HepG2 (cell line): ENCODE results near the gene CGREF1. TPM values are rescaled to one million over a fixed set of nuclear protein-coding genes. Genes with fewer than 3 reads are reported as not detected.

Source experiments
- AKAP8 ChIP-seq: sonication (generic); formaldehyde crosslinking; IDR thresholded peaks from 2 replicates; pipeline ENCODE4 v1.5.1; 2020; ENCODE audit warnings: mild to moderate bottlenecking, missing genetic modification reagents
- ARNT2 ChIP-seq: sonication (generic); formaldehyde crosslinking; IDR thresholded peaks from 2 replicates; pipeline ENCODE4 v1.8.0; 2022; ENCODE audit warnings: mild to moderate bottlenecking, low read depth, missing genetic modification reagents, moderate library complexity
- EEA1 ChIP-seq: sonication (generic); formaldehyde crosslinking; IDR thresholded peaks from 2 replicates; pipeline ENCODE4 v1.5.1; 2020; ENCODE audit warnings: mild to moderate bottlenecking, missing genetic modification reagents, borderline replicate concordance
- FOXA3 ChIP-seq: IDR thresholded peaks from 2 replicates; pipeline ENCODE4 v1.6.1; 2016; ENCODE audit warnings: missing genetic modification reagents, missing compliant biosample characterization
- FOXC1 ChIP-seq: sonication (generic); formaldehyde crosslinking; IDR thresholded peaks from 2 replicates; pipeline ENCODE4 v1.8.0; 2022; ENCODE audit warnings: mild to moderate bottlenecking, missing genetic modification reagents, borderline replicate concordance
- NCOR1 ChIP-seq: fragments of 200-600 bp; sonication (generic); IDR thresholded peaks from 2 replicates; pipeline ENCODE4 v1.7.0; 2017; ENCODE audit warnings: antibody characterized with exemption, low read length, borderline replicate concordance
- PHF21A ChIP-seq: sonication (generic); formaldehyde crosslinking; IDR thresholded peaks from 2 replicates; pipeline ENCODE4 v1.5.0; 2020; ENCODE audit warnings: mild to moderate bottlenecking, missing genetic modification reagents
- RFX1 ChIP-seq: fragments of 450-650 bp; IDR thresholded peaks from 2 replicates; pipeline ENCODE4 v1.6.1; 2017
- RFX3 ChIP-seq: IDR thresholded peaks from 2 replicates; pipeline ENCODE4 v1.6.1; 2016; ENCODE audit warnings: missing biosample characterization, missing genetic modification reagents
- SNAPC2 ChIP-seq: sonication (generic); formaldehyde crosslinking; IDR thresholded peaks from 2 replicates; pipeline ENCODE4 v1.8.1; 2022; ENCODE audit warnings: mild to moderate bottlenecking, missing genetic modification reagents
- SOX6 ChIP-seq, 2 experiments: fragments of 450-650 bp in 1 of 2; sonication (generic) in 1 of 2; formaldehyde crosslinking in 1 of 2; IDR thresholded peaks; 2 replicates each; pipeline versions ENCODE4 v1.4.0 to v1.6.1; 2017 to 2020; ENCODE audit warnings: antibody characterized with exemption in 1 of 2, mild to moderate bottlenecking in 1 of 2, missing genetic modification reagents in 1 of 2
- TRIM24 ChIP-seq: sonication (generic); formaldehyde crosslinking; IDR thresholded peaks from 2 replicates; pipeline ENCODE4 v1.8.0; 2022; ENCODE audit warnings: mild to moderate bottlenecking, missing genetic modification reagents
- ZFP90 ChIP-seq: sonication (generic); formaldehyde crosslinking; IDR thresholded peaks from 2 replicates; pipeline ENCODE4 v1.8.0; 2022; ENCODE audit warnings: missing genetic modification reagents, mild to moderate bottlenecking, inconsistent platforms, borderline replicate concordance
- ZNF547 ChIP-seq: sonication (generic); formaldehyde crosslinking; IDR thresholded peaks from 2 replicates; pipeline ENCODE4 v1.5.1; 2020; ENCODE audit warnings: mild to moderate bottlenecking, missing genetic modification reagents
- ZNF572 ChIP-seq: sonication (generic); formaldehyde crosslinking; IDR thresholded peaks from 2 replicates; pipeline ENCODE4 v1.5.1; 2020; ENCODE audit warnings: mild to moderate bottlenecking, missing genetic modification reagents
- ZNF703 ChIP-seq: sonication (generic); formaldehyde crosslinking; IDR thresholded peaks from 2 replicates; pipeline ENCODE4 v1.5.1; 2020; ENCODE audit warnings: missing genetic modification reagents, mild to moderate bottlenecking, moderate library complexity, borderline replicate concordance
- polyA plus RNA-seq, 8 experiments: library from polyadenylated mRNA; depleted of rRNA in 3 of 8; stranded (reverse) in 7 of 8; unstranded in 1 of 8; fragments of >200 nt; fragmentation: Illumina TruSeq in 4 of 8; extraction: Trizol in 4 of 8; gene quantifications; 2 replicates each; pipeline versions ENCODE4 v1.2.1 to v1.2.3, GENCODE V29; 2011 to 2016; ENCODE audit warnings: low read depth in 4 of 8, missing spikeins in 1 of 8, mixed read lengths in 1 of 8; ENCODE audit not compliant: insufficient read depth in 1 of 8
- total RNA-seq, 5 experiments: library from RNA; depleted of rRNA; stranded (reverse); fragments of >200 nt; fragmentation: Illumina TruSeq; extraction: Trizol; gene quantifications; 2 replicates each; pipeline ENCODE4 v1.2.3, GENCODE V29; 2016; ENCODE audit warnings: low read depth in 1 of 5
- TF ChIP-seq, protein P1 (sequence below): sonication (generic); formaldehyde crosslinking; IDR thresholded peaks from 2 replicates; pipeline ENCODE4 v1.5.1; 2020; ENCODE audit warnings: mild to moderate bottlenecking, missing genetic modification reagents
- TF ChIP-seq, protein P2 (sequence below): sonication (generic); formaldehyde crosslinking; IDR thresholded peaks from 2 replicates; pipeline ENCODE4 v1.8.1; 2023; ENCODE audit warnings: missing genetic modification reagents, inconsistent platforms, borderline replicate concordance
- TF ChIP-seq, protein P3 (sequence below): IDR thresholded peaks from 2 replicates; pipeline ENCODE4 v1.6.1; 2016
- TF ChIP-seq, protein P4 (sequence below): sonication (generic); formaldehyde crosslinking; IDR thresholded peaks from 2 replicates; pipeline ENCODE4 v1.4.0; 2020; ENCODE audit warnings: missing genetic modification reagents, borderline replicate concordance

Gene CGREF1
- total and polyA plus RNA-seq, 2 of the 13 experiments (the other 11 are each of a cell fraction or from before 2014, with no cell fraction given): 13.9 to 23.4 TPM

DNA sequence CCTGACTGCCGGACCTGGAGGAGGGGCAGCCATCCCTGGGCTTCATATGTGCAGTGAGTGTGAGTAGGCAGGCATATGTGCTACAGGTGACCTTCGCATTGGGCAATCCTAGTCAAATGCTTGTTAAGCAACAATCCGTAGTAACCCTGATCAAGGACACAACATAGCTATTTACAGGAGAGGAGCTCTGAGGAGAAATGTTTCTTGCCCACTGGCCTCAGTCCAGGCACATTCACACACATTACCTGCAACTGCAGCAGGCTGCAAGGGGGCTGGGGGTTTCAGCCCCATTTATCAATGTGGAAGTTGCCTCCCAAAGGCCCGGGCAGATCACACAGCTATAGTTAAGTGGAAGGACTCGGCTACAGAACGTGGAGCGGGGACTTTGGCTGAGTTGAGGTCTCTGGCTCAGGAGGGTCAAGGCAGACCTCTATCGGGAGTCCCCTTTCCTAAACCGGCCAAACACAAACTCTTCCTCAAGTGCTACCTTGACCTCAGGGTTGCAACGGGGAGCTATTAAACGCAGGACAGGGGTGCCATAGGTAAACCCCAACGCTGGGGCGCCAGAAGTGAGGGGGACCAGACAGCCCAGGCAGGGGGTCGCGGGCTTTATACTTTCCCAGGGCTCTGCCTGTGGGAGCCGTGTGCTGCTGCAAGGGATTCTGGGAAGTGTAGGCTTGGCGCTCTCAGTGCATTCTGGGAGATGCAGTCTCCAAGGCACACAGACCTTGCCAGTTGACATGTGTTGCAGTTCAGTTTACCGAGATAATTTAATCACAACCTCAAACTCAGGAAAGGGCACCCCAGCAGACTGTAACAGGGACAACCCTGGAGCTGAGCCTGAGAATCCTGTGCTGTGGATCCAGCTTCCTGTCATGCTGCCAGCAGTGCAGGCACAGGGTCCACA, 22.9 kb downstream of the CGREF1 start (continued):
- TF ChIP-seq, protein P1, sequence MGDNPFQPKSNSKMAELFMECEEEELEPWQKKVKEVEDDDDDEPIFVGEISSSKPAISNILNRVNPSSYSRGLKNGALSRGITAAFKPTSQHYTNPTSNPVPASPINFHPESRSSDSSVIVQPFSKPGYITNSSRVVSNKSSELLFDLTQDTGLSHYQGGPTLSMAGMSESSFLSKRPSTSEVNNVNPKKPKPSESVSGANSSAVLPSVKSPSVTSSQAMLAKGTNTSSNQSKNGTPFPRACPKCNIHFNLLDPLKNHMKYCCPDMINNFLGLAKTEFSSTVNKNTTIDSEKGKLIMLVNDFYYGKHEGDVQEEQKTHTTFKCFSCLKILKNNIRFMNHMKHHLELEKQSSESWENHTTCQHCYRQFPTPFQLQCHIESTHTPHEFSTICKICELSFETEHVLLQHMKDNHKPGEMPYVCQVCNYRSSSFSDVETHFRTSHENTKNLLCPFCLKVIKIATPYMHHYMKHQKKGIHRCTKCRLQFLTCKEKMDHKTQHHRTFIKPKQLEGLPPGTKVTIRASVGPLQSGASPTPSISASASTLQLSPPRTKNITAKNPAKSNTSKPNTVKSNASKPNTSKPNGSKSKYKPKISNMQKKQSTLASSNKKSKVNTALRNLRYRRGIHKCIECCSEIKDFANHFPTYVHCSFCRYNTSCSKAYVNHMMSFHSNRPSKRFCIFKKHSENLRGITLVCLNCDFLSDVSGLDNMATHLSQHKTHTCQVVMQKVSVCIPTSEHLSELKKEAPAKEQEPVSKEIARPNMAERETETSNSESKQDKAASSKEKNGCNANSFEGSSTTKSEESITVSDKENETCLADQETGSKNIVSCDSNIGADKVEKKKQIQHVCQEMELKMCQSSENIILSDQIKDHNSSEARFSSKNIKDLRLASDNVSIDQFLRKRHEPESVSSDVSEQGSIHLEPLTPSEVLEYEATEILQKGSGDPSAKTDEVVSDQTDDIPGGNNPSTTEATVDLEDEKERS: peak; percentile 54; the same call in 1 of the 2 replicates
- TF ChIP-seq ARNT2 (peak; percentile 79), SNAPC2 (CRISPR knock-in tag) (peak; percentile 76), RFX1 (no peak), FOXA3 (CRISPR knock-in tag) (peak; percentile 97), EEA1 (CRISPR knock-in tag) (no peak), FOXC1 (CRISPR knock-in tag) (peak; percentile 97), TRIM24 (peak; percentile 45; the same call in 1 of the 2 replicates), ZNF572 (CRISPR knock-in tag) (peak; percentile 79; the same call in 1 of the 2 replicates), ZFP90 (CRISPR knock-in tag) (peak; percentile 66; the same call in 1 of the 2 replicates), NCOR1 (peak; percentile 84; the same call in 1 of the 2 replicates), RFX3 (CRISPR knock-in tag) (peak; percentile 51; the same call in 1 of the 2 replicates), PHF21A (CRISPR knock-in tag) (peak; percentile 91), AKAP8 (CRISPR knock-in tag) (no peak), ZNF547 (CRISPR knock-in tag) (peak; percentile 82), ZNF703 (CRISPR knock-in tag) (no peak; the same call in 1 of the 2 replicates), SOX6 (IDR thresholded peaks at IDR 0.05) (no peak), SOX6 (CRISPR knock-in tag; IDR thresholded peaks at IDR 0.05) (peak; percentile 94)
- TF ChIP-seq, protein P2, sequence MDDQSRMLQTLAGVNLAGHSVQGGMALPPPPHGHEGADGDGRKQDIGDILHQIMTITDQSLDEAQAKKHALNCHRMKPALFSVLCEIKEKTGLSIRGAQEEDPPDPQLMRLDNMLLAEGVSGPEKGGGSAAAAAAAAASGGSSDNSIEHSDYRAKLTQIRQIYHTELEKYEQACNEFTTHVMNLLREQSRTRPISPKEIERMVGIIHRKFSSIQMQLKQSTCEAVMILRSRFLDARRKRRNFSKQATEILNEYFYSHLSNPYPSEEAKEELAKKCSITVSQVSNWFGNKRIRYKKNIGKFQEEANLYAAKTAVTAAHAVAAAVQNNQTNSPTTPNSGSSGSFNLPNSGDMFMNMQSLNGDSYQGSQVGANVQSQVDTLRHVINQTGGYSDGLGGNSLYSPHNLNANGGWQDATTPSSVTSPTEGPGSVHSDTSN: 0 out of 2 replicates have a peak, but pooled peaks have one; percentile 48
- TF ChIP-seq, protein P3, sequence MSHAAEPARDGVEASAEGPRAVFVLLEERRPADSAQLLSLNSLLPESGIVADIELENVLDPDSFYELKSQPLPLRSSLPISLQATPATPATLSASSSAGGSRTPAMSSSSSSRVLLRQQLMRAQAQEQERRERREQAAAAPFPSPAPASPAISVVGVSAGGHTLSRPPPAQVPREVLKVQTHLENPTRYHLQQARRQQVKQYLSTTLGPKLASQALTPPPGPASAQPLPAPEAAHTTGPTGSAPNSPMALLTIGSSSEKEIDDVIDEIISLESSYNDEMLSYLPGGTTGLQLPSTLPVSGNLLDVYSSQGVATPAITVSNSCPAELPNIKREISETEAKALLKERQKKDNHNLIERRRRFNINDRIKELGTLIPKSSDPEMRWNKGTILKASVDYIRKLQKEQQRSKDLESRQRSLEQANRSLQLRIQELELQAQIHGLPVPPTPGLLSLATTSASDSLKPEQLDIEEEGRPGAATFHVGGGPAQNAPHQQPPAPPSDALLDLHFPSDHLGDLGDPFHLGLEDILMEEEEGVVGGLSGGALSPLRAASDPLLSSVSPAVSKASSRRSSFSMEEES (CRISPR knock-in tag): peak; percentile 96
- TF ChIP-seq, protein P4, sequence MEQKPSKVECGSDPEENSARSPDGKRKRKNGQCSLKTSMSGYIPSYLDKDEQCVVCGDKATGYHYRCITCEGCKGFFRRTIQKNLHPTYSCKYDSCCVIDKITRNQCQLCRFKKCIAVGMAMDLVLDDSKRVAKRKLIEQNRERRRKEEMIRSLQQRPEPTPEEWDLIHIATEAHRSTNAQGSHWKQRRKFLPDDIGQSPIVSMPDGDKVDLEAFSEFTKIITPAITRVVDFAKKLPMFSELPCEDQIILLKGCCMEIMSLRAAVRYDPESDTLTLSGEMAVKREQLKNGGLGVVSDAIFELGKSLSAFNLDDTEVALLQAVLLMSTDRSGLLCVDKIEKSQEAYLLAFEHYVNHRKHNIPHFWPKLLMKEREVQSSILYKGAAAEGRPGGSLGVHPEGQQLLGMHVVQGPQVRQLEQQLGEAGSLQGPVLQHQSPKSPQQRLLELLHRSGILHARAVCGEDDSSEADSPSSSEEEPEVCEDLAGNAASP: peak; percentile 96
